T-helper 22 cell (primary cell): ENCODE results near the gene CELSR1.

ENCODE experiments used
- DNase-seq: peaks from one replicate; pipeline ENCODE4 v3.0.0-alpha.2; 2020; ENCODE audit warnings: low read depth

The CELSR1 gene

DNA sequence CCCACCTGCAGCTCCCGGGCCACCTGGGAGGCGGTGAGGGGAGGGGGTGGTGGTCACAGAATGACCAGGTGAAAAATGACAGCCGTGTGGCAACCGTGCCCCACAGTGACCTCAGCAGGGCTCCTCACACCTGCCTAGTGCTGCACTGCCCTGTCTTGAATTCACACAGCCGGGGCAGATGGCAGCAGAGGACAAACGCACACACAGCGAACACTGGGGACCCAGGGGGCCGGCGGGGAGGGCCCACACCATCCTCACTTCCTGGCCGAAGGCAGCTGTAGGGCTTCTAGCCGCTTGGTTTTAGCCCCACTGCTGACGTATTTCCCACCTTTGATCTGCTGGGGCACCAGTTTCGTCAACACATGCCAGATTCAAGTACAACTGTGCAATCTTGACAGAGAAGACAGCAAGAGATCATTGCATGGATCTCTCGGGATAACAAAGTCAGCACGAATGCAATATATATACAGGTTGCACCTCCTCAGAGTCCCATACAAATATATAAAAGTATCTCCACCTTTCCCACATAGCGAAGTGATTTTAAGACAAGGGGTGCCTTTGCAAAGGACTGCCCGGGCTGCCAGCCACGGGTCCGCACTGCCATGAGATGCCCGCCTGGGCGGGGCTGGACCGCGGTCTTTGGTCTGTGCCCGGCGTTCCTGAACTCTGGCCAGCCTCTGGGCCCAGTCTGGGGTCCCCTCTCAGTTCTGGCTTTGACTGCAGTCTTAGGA lies 175.1 kb downstream of the CELSR1 start:
- DNase-seq = no peak

DNA sequence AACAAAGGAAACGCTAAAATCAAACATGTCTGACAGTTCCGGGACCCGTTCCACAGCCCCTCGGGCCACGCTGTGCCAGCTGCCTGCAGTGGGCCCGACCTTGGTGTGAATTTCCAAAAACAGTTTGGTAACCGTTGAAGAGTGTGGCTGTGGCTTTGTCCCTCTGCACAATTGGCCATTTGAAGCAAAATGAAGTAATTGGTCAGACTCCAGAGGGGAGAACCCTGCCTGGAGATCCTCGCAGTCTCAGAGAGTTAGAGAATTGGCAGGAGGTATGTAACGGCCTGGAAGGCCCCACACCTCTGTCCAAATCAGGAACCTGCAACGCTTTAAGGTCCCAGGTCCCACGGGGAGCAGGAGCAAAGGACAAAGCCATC lies 175.6 kb downstream of the CELSR1 start:
- no peak for DNase-seq

DNA sequence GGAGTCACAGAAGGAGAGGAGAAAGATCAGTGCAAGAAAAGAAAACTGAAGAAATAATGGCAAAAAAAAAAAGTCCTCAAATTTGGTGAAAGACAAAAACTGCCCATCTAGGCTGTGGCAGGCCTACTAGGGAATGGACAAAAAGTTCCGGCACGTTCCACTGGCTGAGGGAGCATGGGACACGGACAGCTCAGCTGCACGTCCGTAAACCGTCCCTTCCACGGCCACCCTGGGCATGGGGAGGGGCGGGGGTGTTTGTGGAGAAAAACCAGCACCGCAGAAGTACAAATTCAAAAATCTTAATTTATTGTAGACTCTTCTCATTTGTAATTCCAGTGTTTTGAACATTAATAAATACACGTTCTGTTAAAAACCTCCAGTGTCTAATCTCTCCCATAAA lies 176.5 kb downstream of the CELSR1 start:
- DNase-seq = no peak

DNA sequence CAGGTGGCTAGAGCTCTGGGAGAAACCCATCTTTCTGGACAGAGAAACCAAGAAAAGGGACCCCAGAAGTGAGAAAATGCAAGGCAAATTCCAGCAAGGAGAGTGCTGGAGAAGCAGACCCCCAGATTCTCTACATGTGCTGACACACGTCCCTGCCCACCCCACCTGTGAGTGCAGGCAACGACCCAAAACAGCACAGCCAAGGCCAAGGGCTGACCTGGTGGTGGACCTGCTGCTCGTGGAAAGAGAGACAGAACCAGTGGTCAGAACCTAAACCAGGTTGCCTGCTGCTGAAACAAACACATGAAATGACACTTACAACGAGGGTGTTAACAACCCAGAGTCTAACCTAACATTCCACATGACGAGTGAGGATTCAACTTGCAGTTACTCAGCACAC lies 177.3 kb downstream of the CELSR1 start:
- no peak for DNase-seq

DNA sequence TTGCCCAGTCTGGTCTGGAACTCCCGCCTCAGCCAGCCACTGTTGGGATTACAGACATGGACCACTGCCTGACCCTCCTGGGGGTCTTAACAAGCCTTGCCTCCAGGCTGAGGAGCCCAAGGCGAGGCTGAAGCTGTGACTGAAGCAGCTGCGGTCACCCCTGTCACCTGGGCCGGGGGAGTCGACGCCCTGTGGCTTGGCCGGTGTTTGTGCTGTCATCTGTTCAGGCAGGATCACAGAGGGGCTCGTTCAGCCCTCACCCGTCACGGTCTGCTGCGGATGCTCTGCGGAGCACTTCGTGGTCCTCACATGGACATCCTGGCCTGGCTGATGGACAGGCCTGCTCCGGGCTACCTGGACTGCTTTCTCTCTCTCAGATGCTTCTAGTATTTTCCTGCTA lies 178.1 kb downstream of the CELSR1 start:
- no peak for DNase-seq

DNA sequence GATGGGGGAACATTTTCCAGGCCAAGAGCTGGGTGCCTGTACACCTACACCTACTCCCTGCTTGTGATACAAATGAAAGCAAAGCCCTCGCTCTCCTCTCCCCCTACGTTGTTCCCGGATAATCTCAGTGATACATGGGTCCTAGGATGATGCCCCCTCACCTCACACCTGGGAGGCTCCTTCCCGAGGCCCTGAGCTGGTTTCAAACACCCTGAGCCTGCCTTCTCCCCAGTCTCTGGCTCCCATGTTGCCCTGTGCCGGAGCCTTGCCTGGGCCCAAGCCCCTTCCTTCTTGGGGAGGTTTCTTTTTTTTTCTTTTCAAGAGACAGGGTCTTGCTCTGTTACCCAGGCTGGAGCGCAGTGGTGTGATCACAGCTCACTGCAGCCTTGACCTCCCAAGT lies 178.7 kb downstream of the CELSR1 start:
- no peak for DNase-seq

DNA sequence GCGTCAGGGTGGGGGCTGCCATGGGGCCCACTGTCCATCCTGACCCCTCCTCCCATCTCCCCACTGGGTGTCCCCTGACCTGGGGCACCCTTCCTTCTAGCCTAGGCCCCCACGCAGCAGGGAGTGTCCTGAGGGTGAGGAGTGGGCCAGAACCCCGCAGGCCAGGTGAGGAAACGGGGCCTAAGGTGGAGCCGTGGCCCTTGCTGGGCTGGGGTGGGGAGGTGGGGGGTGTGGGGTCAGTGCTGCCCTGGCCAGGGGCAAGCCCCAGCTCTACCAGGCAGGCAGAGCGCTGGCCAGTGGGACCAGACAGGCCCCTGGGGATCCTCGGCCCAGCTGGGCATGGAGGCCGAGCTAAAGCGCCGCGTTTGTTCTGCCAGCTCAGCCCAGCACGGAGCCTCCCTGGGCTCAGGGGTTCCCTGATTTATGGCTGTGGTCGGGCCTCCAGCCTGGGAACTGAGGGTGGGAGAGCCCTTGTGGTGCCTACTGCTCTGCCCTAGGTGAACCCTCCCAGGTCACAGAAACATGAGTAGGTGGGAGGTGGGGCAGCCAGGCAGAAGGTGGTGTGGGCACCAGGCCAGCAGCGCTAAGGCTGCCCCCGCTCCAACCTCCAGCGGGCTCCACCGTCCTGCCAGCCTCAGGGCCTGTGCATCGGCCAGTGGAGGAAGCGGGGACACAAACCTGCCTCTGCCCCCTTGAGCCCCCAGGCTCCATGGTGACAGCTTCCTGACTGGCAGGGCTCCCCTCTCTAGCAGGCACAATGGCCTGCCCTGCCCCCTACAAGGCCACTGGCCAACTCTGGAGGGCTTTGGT lies 179.5 kb downstream of the CELSR1 start:
- no peak for DNase-seq

DNA sequence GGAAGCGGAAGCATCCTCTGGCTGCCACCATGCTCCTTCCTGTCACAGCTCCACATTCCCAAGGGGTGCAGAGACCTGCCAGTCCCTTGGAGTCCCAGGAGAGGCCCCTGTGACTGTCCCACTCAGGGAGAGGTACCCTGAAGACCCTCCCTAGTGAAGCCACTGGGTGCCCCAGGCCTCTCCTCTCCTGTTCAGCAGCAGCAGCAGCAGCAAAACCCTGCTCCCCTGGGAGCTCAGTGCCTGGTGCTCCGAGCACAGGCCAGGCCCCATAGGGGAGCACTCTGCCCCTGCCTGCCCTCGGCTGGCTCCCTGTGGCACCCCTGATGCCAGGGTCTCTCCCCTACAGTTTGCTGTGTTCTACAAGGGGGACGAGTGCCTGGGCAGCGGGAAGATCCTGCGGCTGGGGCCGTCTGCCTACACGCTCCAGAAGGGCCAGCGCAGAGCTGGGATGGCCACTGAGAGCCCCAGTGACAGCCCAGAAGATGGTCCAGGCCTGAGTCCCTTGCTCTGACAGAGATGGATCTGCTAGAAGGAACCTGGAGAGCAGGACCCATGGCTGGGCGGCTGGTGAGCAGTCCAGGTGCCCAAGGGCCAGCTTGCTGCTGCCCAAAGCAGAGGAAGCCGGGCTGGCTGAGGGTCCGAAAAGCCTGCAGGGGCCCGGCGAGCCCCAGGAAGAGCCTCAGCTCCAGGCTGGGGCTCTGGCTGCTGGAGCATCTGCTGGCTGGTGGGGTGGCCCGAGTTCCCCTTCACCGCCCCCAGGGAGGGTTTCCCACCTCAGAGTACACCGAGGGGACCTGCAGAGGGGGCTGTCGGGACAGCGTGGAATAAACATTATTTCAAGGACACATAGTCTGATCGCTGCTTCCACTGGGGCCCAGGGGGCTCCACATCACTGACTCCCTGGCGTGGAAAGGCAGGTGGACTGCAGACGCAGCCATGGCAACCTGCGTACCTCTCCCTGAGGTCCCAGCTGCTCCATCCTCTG lies 180.6 kb downstream of the CELSR1 start:
- DNase-seq = no peak

DNA sequence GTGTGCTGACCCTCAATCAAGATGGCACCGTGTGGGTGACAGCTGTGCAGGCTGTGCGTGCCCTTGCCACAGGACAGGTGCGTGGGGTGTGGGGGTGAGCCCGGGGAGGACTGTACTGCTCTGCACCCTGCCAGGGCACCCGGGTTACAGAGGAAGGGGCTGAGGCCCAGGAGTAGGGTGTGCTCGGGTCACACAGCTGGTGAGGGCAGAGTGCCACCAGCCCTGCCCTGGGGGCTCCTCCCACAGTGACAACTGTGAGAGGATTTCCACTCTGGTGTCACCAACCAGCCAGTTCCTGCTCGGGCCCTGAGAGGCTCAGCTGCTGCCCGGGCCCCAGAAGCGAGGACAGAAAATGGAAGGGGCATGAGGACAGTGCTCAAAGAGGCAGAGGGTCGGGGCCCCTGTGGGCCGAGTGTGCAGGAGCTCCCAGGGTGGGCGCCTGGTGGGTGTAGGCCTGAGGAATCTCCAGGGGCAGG lies 181.4 kb downstream of the CELSR1 start:
- DNase-seq = no peak

DNA sequence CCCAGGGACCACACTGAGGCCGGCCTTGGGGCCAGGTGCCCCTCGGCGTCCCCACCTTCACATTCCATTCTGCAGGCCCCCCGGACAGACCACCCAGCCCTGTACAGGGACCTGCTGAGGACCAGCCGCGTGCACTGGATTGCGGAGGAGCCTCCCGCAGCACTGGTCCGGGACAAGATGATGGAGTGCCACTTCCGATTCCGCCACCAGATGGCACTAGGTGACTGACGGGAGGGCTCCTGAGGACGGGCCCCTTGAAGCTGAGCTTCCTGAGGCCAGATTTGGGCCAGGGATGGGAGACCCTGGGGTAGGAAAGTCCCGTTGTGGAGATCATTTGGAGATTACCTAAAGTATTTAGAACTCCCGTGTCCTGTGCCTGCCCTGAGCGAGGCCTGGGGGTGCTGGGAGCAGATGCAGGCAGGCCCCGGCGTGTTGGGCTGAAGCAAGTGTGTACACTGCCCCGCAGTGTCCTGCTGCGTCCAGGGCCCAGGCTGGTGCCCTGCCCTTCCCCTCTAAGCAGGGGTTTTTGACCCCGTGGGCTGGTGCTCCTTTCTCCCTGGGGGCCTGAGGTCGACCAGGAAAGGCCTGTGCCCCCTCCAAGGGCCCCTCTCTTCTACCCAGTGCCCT lies 181.9 kb downstream of the CELSR1 start:
- DNase-seq = no peak

DNA sequence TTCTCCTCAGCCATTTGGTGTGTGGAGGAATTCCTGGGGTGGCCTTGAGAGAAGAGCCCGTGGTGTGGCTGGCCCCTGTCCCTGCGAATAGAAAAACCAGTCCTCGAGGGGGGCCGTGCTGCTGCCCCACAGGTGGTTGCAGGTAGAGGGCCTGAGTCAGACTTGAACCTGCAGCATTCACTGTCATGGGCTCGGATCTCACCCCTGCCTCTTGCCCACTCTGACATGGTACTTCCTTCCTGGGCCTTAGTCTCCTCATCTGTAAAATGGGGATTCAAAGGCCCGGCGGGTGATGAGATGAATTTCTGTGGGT lies 182.5 kb downstream of the CELSR1 start:
- no peak for DNase-seq

DNA sequence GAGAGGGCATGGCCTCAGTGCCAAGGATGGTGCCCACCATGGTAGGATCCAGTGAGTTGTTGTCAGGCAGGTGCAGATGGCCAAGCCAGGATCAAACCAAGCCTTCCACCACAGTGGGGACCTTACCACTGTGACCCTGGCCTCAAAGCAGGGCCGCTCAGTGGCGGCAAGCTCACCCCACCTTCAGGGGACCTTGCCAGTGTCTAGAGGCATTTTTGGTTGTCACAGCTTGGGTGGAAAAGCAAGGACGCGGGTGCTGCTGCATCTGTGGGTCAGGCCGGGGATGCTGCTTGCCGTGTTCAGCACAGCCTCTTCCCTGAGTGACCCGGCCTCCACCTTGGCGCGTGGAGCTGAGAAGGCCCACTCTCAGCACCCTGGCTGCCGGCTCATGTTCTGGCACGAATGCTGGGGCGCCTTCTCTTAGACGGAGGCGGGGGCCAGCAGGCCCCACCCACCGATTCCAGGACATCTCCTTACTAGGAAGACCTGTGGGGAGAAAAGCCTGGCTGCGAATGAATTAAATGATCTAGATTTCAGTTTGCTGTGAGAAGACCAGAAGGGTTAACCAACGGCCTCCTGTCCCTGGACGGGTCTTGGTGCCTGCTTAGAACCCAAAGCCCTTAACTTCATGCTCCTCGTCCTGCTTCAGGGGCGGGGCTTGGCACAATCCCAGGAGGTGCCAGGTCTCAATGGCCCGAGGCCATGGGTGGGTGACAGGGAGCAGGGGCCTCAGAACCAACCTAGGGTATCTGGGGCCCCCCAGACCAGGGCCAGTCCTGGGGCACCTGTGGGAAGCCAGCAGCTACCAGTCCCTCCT lies 183.0 kb downstream of the CELSR1 start:
- no peak for DNase-seq

DNA sequence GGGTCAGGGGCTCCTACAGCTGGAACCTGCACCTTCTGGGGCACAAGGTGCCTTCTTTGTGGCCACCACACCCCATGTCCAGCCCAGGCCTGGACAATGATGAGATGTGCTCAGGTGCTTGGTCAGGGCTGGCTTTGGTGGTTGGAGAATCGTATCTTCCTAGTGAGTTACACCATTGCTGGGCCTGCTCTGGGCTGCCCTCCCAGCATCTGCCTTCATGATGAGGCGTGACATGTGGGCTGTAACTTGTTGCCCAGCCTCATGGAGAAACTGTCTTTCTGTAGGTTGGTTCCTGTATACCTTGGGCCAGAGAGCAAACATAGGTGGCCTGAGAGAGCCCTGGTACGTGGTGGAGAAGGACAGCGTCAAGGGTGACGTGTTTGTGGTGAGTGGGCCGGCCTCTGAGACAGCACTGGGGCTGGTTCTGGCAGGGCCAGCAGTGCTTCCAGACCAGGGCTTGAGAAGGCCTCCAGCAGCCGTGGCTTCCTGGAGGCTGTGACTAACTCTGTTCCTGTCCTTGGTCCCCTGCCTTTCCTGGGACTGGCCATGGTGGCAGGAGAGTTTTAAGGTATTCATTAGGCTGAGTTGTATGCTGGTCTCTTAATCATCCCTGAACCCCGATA lies 183.8 kb downstream of the CELSR1 start:
- no peak for DNase-seq

DNA sequence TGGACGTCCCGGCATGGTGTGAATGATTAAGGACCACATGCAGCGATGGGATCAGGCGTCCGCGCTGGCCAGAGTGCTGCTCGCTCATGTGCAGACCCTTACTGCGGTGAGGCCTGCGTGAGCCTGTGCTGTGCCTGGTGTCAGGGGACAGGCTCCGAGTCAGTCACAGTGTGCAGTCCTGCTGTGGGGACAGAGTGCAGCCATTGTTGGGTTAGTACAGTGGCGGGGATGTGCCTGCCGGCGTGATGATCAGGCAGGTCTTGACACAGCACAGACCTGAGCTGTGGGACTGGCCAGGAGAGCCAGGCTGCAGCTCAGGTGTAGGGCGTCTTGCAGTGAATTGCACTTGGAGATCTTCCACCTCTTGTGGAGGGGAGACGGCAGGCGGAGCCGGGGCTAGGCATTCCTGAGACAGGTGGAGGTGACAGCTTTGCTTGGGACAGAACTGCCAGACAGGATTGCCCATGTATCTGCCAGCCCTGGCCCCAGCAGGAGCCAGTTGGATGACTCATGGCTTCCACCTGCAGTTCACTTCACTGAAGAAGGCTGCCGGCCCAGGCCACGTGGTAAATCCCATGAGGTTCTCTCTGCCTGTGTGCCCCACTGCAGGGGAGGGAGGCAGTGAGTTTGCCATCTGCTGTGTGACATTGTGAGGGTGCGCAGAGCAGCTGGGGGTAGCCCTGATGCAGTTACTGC lies 184.6 kb downstream of the CELSR1 start:
- DNase-seq = no peak

DNA sequence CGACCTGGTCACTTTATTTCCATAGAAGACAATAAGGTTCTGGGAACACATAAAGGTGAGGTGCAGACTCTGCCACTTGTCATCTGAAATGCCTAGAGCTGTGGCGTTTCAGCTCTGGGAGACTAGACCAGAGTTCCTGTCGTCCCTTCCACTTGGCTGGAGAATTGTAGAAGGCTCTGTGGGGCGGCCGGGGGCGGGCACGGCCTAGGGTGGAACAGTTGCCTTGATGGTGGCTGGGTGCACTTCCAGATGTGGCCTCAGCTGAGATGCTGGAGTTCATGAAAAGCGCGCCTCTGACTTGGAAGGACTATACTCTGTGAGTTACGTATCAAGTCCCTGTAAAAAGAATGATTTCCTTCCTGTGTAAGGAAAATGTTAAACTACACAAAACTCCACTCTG lies 185.1 kb downstream of the CELSR1 start:
- no peak for DNase-seq

DNA sequence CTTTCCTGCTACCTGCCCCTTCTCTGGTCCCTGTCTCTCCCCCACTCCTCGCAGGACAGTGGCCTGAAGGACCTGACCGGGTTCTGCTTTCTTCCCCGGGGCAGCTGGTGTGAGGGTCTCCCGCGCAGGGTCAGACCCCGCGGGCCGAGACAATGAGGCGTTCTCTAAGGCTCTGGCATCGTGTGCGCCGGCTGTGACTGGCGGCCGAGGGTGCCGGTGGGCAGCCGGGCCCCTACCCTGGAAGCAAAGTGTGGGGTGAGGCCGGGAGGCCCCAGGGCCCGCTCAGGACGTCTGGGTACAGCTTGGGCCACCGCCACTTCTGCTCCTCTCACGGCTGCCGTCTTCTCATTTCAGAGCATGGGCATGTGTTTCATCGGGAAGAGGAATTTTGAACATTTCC lies 185.7 kb downstream of the CELSR1 start:
- no peak for DNase-seq

DNA sequence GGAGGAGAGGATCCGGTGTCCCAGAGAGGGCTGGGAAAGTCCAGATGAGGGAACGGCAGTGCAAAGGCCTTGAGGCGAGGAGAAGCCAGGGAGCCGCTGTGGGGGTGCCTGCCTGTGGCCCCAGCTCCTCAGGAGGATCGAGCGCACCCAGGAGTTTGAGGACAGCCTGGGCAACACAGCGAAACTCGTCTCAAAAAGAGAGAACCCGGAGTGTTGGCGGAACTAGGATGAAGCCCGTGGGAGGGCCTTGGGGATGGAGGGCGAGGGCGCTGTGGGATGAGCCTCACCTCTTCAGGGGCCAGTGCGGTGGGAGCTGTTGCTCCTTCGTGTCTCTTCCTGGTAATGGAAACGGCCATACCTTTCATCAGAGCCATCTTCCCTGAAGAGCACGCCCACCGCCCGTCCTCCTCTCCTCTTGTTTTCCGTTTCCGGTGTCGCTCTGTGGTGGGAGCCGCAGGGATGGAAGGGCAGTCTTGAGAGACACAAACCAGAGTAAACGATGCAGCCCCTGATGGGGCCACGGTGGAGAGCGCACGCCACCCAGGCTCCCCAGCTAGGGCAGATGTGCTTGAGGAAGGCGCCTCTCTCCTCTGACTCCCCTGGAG lies 186.2 kb downstream of the CELSR1 start:
- no peak for DNase-seq

DNA sequence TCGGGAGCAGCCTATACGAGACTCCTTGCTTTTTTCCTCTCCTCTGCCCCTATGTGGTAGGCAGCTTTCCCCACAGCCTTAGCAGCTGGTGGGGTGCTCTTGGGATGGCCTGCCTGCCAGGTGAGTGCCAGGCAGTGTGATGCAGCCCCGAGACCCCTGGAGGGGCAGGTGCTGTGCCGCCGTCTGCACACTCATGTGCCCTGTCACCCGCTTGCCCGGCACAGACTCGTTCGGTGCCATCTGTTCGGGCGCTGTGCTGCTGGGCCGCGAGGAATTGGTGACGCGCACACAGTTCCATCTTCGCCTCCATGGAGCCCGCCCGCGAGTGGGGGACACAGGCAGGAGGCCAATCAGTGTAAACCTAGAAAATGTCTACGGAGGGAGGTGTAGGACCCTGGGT lies 186.8 kb downstream of the CELSR1 start:
- no peak for DNase-seq

DNA sequence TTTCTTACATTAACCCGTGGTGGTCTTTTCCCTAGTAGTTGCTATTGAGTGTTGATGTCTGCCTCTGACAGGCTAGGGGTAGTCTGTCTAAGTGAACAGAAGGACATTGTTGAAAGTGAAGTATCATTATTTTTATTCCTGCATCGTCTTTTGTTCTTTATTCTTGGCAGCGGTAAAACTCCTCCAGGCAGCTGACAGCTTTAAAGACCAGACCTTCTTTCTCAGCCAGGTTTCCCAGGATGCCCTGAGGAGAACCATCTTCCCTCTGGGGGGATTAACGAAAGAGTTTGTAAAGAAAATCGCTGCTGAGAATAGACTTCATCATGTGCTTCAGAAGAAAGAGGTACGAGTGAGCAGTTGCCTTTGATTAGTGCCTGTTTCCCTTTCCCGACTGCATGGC lies 187.3 kb downstream of the CELSR1 start:
- no peak for DNase-seq

DNA sequence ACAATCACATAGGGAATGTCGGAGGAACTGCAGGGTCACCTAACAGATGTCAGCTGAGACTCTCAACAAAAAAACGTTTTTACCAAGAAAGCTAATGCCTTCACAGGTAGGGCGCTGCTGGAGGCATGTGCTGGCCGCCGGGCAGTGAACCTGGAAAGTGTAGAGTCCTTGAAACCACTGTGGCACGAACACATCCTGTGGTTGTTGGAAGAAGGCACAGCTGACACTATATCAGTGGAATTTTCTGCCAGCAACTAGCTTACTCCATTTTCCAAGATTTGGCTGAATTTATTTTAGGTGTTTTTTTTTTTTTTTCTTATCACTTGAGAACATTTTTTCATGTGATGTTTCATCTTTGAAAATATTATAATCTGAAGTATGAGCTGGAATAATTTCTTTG lies 187.7 kb downstream of the CELSR1 start:
- DNase-seq = no peak
